OCI-LY1 (cell line): Measurements from ENCODE around the gene MBNL2.

Experiments
- H2AFZ ChIP-seq: fragments of 200-600 bp; sonication (generic), shearing (Covaris generic); 2 replicates; pipeline ENCODE4 v1.6.0; 2014; ENCODE audit warnings: antibody characterized with exemption, mild to moderate bottlenecking, low read length
- H3F3A ChIP-seq: fragments of 200-600 bp; sonication (generic), shearing (Covaris generic); 2 replicates; pipeline ENCODE4 v1.6.0; 2014; ENCODE audit warnings: mild to moderate bottlenecking, antibody characterized with exemption, low read length, moderate library complexity; ENCODE audit not compliant: insufficient read depth
- H3K27ac ChIP-seq: fragments of 200-600 bp; sonication (generic); 2 replicates; pipeline ENCODE4 v1.5.1; 2014; ENCODE audit warnings: low read length, mixed run types, mild to moderate bottlenecking, low read depth; ENCODE audit not compliant: poor library complexity, severe bottlenecking
- H3K27me3 ChIP-seq: fragments of 200-600 bp; sonication (generic); 2 replicates; pipeline ENCODE4 v1.6.0; 2014; ENCODE audit warnings: antibody characterized with exemption, mild to moderate bottlenecking, low read length, moderate library complexity; ENCODE audit not compliant: insufficient read depth
- H3K36me3 ChIP-seq: fragments of 200-600 bp; sonication (generic); 2 replicates; pipeline ENCODE4 v1.6.1; 2014; ENCODE audit warnings: mild to moderate bottlenecking, antibody characterized with exemption, low read length, moderate library complexity, mixed read lengths; ENCODE audit not compliant: insufficient read depth
- H3K4me1 ChIP-seq: fragments of 200-600 bp; sonication (generic); 2 replicates; pipeline ENCODE4 v1.5.1; 2014; ENCODE audit warnings: mild to moderate bottlenecking, low read length, moderate library complexity; ENCODE audit not compliant: insufficient read depth, severe bottlenecking
- H3K4me2 ChIP-seq: fragments of 200-600 bp; sonication (generic), shearing (Covaris generic); 2 replicates; pipeline ENCODE4 v1.6.1; 2014; ENCODE audit warnings: low read length
- H3K4me3 ChIP-seq: fragments of 200-600 bp; sonication (generic); 2 replicates; pipeline ENCODE4 v1.5.1; 2014; ENCODE audit warnings: low read length, low read depth, mild to moderate bottlenecking, mixed read lengths; ENCODE audit not compliant: poor library complexity, severe bottlenecking
- H3K79me2 ChIP-seq: fragments of 200-600 bp; shearing (Covaris generic); 2 replicates; pipeline ENCODE4 v1.6.1; 2016; ENCODE audit warnings: mixed run types, low read length, mixed read lengths; ENCODE audit not compliant: insufficient read depth
- H3K9ac ChIP-seq: fragments of 200-600 bp; sonication (generic), shearing (Covaris generic); 2 replicates; pipeline ENCODE4 v1.6.1; 2014; ENCODE audit warnings: mild to moderate bottlenecking, low read length, mixed read lengths
- H3K9me2 ChIP-seq: fragments of 200-600 bp; sonication (generic), shearing (Covaris generic); 2 replicates; pipeline ENCODE4 v1.6.1; 2014; ENCODE audit warnings: low read depth, mild to moderate bottlenecking, low read length, mixed read lengths
- H3K9me3 ChIP-seq: fragments of 200-600 bp; shearing (Covaris generic); 2 replicates; pipeline ENCODE4 v1.6.1; 2014; ENCODE audit warnings: low read length, mixed read lengths
- H4K20me1 ChIP-seq: fragments of 200-600 bp; sonication (generic), shearing (Covaris generic); 2 replicates; pipeline ENCODE4 v1.6.0; 2016; ENCODE audit warnings: mild to moderate bottlenecking, low read length; ENCODE audit not compliant: insufficient read depth
- CTCF ChIP-seq: fragments of 200-600 bp; sonication (generic), shearing (Covaris generic); IDR thresholded peaks from 2 replicates; pipeline ENCODE4 v1.5.1; 2017; ENCODE audit warnings: mild to moderate bottlenecking, antibody characterized with exemption, low read length, moderate library complexity, mixed read lengths
- EZH2 ChIP-seq: fragments of 200-600 bp; sonication (generic), shearing (Covaris generic); IDR thresholded peaks from 2 replicates; pipeline ENCODE4 v1.8.0; 2017; ENCODE audit warnings: borderline replicate concordance, mixed run types, mild to moderate bottlenecking, antibody characterized with exemption, low read length, moderate library complexity, mixed read lengths

MBNL2 gene

GRCh38 chr13:97401421-97401820 is 179.3 kb downstream of the MBNL2 start:
- no peak for TF ChIP-seq CTCF
- TF ChIP-seq EZH2: no peak
- H3K36me3 ChIP-seq: no peaks in the 10 kb centered on the region
- no peaks in the 10 kb centered on the region for H3F3A ChIP-seq
- H3K79me2 ChIP-seq: no peaks in the 10 kb centered on the region
- no peaks in the 10 kb centered on the region for H4K20me1 ChIP-seq
- no peak overlapping the region for H2AFZ ChIP-seq
- H3K4me3 ChIP-seq: no peak overlapping the region
- H3K4me2 ChIP-seq: no peak overlapping the region
- no peak overlapping the region for H3K27ac ChIP-seq
- no peaks in the 10 kb centered on the region for H3K9me2 ChIP-seq
- H3K4me1 ChIP-seq: no peaks in the 10 kb centered on the region
- H3K9ac ChIP-seq: no peak overlapping the region
- H3K27me3 ChIP-seq: no peaks in the 10 kb centered on the region
- peaks cover 6% of the 10 kb centered on the region; the same call in 1 of the 2 replicates for H3K9me3 ChIP-seq

- TF ChIP-seq CTCF (no peak), EZH2 (no peak)
- Histone ChIP-seq H3K9me3 (peaks cover 6% of the 10 kb centered on the region; the same call in 1 of the 2 replicates), H3K27ac (no peak overlapping the region), H4K20me1 (no peaks in the 10 kb centered on the region), H3K4me3 (no peak overlapping the region), H3K79me2 (no peaks in the 10 kb centered on the region), H3K9me2 (no peaks in the 10 kb centered on the region), H3K4me2 (no peak overlapping the region), H3F3A (no peaks in the 10 kb centered on the region), H3K9ac (no peak overlapping the region), H3K27me3 (no peaks in the 10 kb centered on the region), H2AFZ (no peak overlapping the region), H3K36me3 (no peaks in the 10 kb centered on the region), H3K4me1 (no peaks in the 10 kb centered on the region)
Measured at GRCh38 chr13:97403893-97404750, 182.0 kb downstream of the MBNL2 start.

- Histone ChIP-seq H3K79me2 (no peaks in the 10 kb centered on the region), H4K20me1 (no peaks in the 10 kb centered on the region), H3K9me2 (no peaks in the 10 kb centered on the region), H3K4me3 (no peak overlapping the region), H3K27ac (no peak overlapping the region), H3K27me3 (no peaks in the 10 kb centered on the region), H3K36me3 (no peaks in the 10 kb centered on the region), H2AFZ (no peak overlapping the region), H3K9ac (no peak overlapping the region), H3K9me3 (no peaks in the 10 kb centered on the region; the same call in 1 of the 2 replicates), H3F3A (no peaks in the 10 kb centered on the region), H3K4me2 (no peak overlapping the region), H3K4me1 (no peaks in the 10 kb centered on the region)
- TF ChIP-seq EZH2 (no peak), CTCF (no peak)
Measured at GRCh38 chr13:97407540-97407939, 185.4 kb downstream of the MBNL2 start.
